SK-N-SH treated with all-trans-retinoic acid at 6 μM for 48 hours (cell line): ENCODE measurements around the gene PCDH15.

Experiments used
- ATAC-seq: fragments of 200-7000 bp; cut with Tn5 transposase; 3 replicates; pipeline ENCODE4 v1.9.1; 2020; ENCODE audit warnings: mild to moderate bottlenecking, moderate library complexity
- ARNTL ChIP-seq: fragments of 450-650 bp; formaldehyde crosslinking; IDR thresholded peaks from 2 replicates; pipeline ENCODE4 v1.5.0; 2020; ENCODE audit warnings: low read depth, mild to moderate bottlenecking, moderate library complexity, borderline replicate concordance
- BACH2 ChIP-seq: fragments of 250-450 bp; sonication (Bioruptor Pico); IDR thresholded peaks from 2 replicates; pipeline ENCODE4 v1.9.0; 2021; ENCODE audit warnings: mild to moderate bottlenecking, borderline replicate concordance
- CREB5 ChIP-seq: fragments of 250-450 bp; sonication (Bioruptor Pico); IDR thresholded peaks from 2 replicates; pipeline ENCODE4 v1.5.1; 2020; ENCODE audit warnings: low read depth, mild to moderate bottlenecking, moderate library complexity
- CSDC2 ChIP-seq: fragments of 250-450 bp; sonication (Bioruptor Pico); IDR thresholded peaks from 2 replicates; pipeline ENCODE4 v1.5.0; 2020; ENCODE audit warnings: mild to moderate bottlenecking, moderate library complexity
- ESRRG ChIP-seq: fragments of 250-450 bp; sonication (Bioruptor Pico); IDR thresholded peaks from 2 replicates; pipeline ENCODE4 v1.6.1; 2021; ENCODE audit warnings: mild to moderate bottlenecking
- GLIS3 ChIP-seq: fragments of 250-450 bp; sonication (Bioruptor Pico); IDR thresholded peaks from 2 replicates; pipeline ENCODE4 v1.5.0; 2020; ENCODE audit warnings: mild to moderate bottlenecking, moderate library complexity
- ISL1 ChIP-seq: fragments of 250-450 bp; sonication (Bioruptor Pico); IDR thresholded peaks from 2 replicates; pipeline ENCODE4 v2.1.2; 2022; ENCODE audit warnings: mild to moderate bottlenecking, moderate library complexity
- OSR1 ChIP-seq: fragments of 250-450 bp; sonication (Bioruptor Pico); IDR thresholded peaks from 2 replicates; pipeline ENCODE4 v1.8.0; 2022; ENCODE audit warnings: moderate library complexity, mild to moderate bottlenecking, inconsistent platforms
- PATZ1 ChIP-seq: fragments of 250-450 bp; sonication (Bioruptor Pico); IDR thresholded peaks from 2 replicates; pipeline ENCODE4 v1.8.0; 2020; ENCODE audit warnings: mild to moderate bottlenecking, moderate library complexity, borderline replicate concordance
- RARB ChIP-seq: fragments of 250-450 bp; sonication (Bioruptor Pico); IDR thresholded peaks from 2 replicates; pipeline ENCODE4 v1.8.0; 2021; ENCODE audit warnings: mild to moderate bottlenecking, moderate library complexity
- SNAI2 ChIP-seq: fragments of 250-450 bp; sonication (Bioruptor Pico); IDR thresholded peaks from 2 replicates; pipeline ENCODE4 v1.5.0; 2020; ENCODE audit warnings: mild to moderate bottlenecking, moderate library complexity
- TCF4 ChIP-seq: fragments of 250-450 bp; sonication (Bioruptor Pico); IDR thresholded peaks from 2 replicates; pipeline ENCODE4 v1.8.0; 2021; ENCODE audit warnings: mild to moderate bottlenecking, moderate library complexity, borderline replicate concordance
- TOX ChIP-seq: fragments of 250-450 bp; sonication (Bioruptor Pico); IDR thresholded peaks from 2 replicates; pipeline ENCODE4 v1.8.0; 2021; ENCODE audit warnings: mild to moderate bottlenecking, moderate library complexity, borderline replicate concordance
- ZC3H10 ChIP-seq: fragments of 250-450 bp; sonication (Bioruptor Pico); IDR thresholded peaks from 2 replicates; pipeline ENCODE4 v1.5.1; 2021; ENCODE audit warnings: mild to moderate bottlenecking, moderate library complexity
- ZFP3 ChIP-seq: fragments of 250-450 bp; sonication (Bioruptor Pico); IDR thresholded peaks from 2 replicates; pipeline ENCODE4 v1.5.0; 2020; ENCODE audit warnings: mild to moderate bottlenecking, moderate library complexity
- ZFP30 ChIP-seq: fragments of 450-650 bp; formaldehyde crosslinking; IDR thresholded peaks from 2 replicates; pipeline ENCODE4 v1.5.0; 2022; ENCODE audit warnings: mild to moderate bottlenecking, moderate library complexity
- ZNF565 ChIP-seq: fragments of 450-650 bp; formaldehyde crosslinking; conservative IDR thresholded peaks from 2 replicates; pipeline ENCODE4 v1.5.0; 2020; ENCODE audit warnings: low read depth, mild to moderate bottlenecking, moderate library complexity
- ZNF70 ChIP-seq: fragments of 450-650 bp; formaldehyde crosslinking; IDR thresholded peaks from 2 replicates; pipeline ENCODE4 v1.5.0; 2020; ENCODE audit warnings: mild to moderate bottlenecking, moderate library complexity
- TF ChIP-seq, protein P1 (sequence below): fragments of 250-450 bp; sonication (Bioruptor Pico); IDR thresholded peaks from 2 replicates; pipeline ENCODE4 v1.5.1; 2021; ENCODE audit warnings: mild to moderate bottlenecking, moderate library complexity
- TF ChIP-seq, protein P2 (sequence below): fragments of 250-450 bp; sonication (Bioruptor Pico); IDR thresholded peaks from 2 replicates; pipeline ENCODE4 v1.5.0; 2020; ENCODE audit warnings: mild to moderate bottlenecking, moderate library complexity
- TF ChIP-seq, protein P3 (sequence below): fragments of 250-450 bp; sonication (Bioruptor Pico); IDR thresholded peaks from 2 replicates; pipeline ENCODE4 v1.8.0; 2021; ENCODE audit warnings: low read depth, mild to moderate bottlenecking, moderate library complexity, borderline replicate concordance

PCDH15 gene

GRCh38 chr10:54282012-54282411, 519.0 kb downstream of the PCDH15 start:
- no peak for ATAC-seq
- TF ChIP-seq SNAI2 (CRISPR knock-in tag) = no peak

DNA sequence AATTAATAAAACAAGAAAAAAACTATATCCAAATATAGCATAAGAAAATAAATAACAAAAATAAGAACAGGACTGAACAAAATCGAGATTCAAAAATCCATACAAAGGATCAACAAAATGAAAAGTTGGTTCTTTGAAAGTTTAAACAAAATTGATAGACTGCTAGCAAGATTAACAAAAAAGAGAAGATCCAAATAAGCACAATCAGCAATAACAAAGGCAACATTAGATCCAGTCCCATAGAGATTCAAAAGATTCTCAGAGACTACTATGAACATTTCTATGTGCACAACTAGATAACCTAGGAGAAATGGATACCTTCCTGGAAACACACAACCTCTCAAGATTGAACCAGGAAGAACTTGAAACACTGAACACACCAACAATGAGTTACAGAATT, 534.6 kb downstream of the PCDH15 start:
- no peak for ATAC-seq
- TF ChIP-seq ZC3H10 (CRISPR knock-in tag) = no peak
- TF ChIP-seq ZFP30 = no peak
- TF ChIP-seq CREB5 = no peak
- no peak for TF ChIP-seq ZNF70
- no peak for TF ChIP-seq ESRRG (CRISPR knock-in tag)
- TF ChIP-seq ISL1 = no peak
- TF ChIP-seq BACH2 (CRISPR knock-in tag) = no peak
- no peak for TF ChIP-seq PATZ1
- TF ChIP-seq ZFP3 (CRISPR knock-in tag) = no peak
- no peak for TF ChIP-seq ARNTL
- no peak for TF ChIP-seq RARB (CRISPR knock-in tag)
- no peak for TF ChIP-seq TOX (CRISPR knock-in tag)
- TF ChIP-seq, protein P1, sequence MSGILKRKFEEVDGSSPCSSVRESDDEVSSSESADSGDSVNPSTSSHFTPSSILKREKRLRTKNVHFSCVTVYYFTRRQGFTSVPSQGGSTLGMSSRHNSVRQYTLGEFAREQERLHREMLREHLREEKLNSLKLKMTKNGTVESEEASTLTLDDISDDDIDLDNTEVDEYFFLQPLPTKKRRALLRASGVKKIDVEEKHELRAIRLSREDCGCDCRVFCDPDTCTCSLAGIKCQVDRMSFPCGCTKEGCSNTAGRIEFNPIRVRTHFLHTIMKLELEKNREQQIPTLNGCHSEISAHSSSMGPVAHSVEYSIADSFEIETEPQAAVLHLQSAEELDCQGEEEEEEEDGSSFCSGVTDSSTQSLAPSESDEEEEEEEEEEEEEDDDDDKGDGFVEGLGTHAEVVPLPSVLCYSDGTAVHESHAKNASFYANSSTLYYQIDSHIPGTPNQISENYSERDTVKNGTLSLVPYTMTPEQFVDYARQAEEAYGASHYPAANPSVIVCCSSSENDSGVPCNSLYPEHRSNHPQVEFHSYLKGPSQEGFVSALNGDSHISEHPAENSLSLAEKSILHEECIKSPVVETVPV = no peak
- no peak for TF ChIP-seq TCF4 (CRISPR knock-in tag)
- TF ChIP-seq OSR1 (CRISPR knock-in tag) = no peak
- no peak for TF ChIP-seq GLIS3 (CRISPR knock-in tag)
- TF ChIP-seq, protein P2, sequence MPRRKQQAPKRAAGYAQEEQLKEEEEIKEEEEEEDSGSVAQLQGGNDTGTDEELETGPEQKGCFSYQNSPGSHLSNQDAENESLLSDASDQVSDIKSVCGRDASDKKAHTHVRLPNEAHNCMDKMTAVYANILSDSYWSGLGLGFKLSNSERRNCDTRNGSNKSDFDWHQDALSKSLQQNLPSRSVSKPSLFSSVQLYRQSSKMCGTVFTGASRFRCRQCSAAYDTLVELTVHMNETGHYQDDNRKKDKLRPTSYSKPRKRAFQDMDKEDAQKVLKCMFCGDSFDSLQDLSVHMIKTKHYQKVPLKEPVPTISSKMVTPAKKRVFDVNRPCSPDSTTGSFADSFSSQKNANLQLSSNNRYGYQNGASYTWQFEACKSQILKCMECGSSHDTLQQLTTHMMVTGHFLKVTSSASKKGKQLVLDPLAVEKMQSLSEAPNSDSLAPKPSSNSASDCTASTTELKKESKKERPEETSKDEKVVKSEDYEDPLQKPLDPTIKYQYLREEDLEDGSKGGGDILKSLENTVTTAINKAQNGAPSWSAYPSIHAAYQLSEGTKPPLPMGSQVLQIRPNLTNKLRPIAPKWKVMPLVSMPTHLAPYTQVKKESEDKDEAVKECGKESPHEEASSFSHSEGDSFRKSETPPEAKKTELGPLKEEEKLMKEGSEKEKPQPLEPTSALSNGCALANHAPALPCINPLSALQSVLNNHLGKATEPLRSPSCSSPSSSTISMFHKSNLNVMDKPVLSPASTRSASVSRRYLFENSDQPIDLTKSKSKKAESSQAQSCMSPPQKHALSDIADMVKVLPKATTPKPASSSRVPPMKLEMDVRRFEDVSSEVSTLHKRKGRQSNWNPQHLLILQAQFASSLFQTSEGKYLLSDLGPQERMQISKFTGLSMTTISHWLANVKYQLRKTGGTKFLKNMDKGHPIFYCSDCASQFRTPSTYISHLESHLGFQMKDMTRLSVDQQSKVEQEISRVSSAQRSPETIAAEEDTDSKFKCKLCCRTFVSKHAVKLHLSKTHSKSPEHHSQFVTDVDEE = no peak
- TF ChIP-seq, protein P3, sequence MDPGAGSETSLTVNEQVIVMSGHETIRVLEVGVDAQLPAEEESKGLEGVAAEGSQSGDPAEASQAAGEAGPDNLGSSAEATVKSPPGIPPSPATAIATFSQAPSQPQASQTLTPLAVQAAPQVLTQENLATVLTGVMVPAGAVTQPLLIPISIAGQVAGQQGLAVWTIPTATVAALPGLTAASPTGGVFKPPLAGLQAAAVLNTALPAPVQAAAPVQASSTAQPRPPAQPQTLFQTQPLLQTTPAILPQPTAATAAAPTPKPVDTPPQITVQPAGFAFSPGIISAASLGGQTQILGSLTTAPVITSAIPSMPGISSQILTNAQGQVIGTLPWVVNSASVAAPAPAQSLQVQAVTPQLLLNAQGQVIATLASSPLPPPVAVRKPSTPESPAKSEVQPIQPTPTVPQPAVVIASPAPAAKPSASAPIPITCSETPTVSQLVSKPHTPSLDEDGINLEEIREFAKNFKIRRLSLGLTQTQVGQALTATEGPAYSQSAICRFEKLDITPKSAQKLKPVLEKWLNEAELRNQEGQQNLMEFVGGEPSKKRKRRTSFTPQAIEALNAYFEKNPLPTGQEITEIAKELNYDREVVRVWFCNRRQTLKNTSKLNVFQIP (CRISPR knock-in tag) = no peak
- no peak for TF ChIP-seq CSDC2 (CRISPR knock-in tag)
- TF ChIP-seq ZNF565 (CRISPR knock-in tag) = no peak
- TF ChIP-seq, all 23 proteins: peak for 0

- TF ChIP-seq ZNF565 (CRISPR knock-in tag) = no peak
- TF ChIP-seq PATZ1 = no peak
- TF ChIP-seq, all 23 proteins: peak for 0
- no peak for ATAC-seq
These were observed 538.3 kb downstream of the PCDH15 start for GRCh38 chr10:54262726-54263125.
